Brain microvascular endothelial cell (primary cell): Measurements from ENCODE around the gene PLEKHO2.

Source experiments
- DNase-seq: peaks from one replicate; pipeline ENCODE4 v3.0.0-alpha.2; 2020
- H3K27ac ChIP-seq: fragments of 250-450 bp; sonication (Bioruptor Pico); 2 replicates; pipeline ENCODE4 v1.5.1; 2020; ENCODE audit warnings: mild to moderate bottlenecking, moderate library complexity
- H3K27me3 ChIP-seq: fragments of 250-450 bp; sonication (Bioruptor Pico); replicated peaks from 2 replicates; pipeline ENCODE4 v1.5.1; 2020; ENCODE audit warnings: mild to moderate bottlenecking
- H3K36me3 ChIP-seq: fragments of 250-450 bp; sonication (Bioruptor Pico); replicated peaks from 2 replicates; pipeline ENCODE4 v1.5.1; 2020; ENCODE audit warnings: mild to moderate bottlenecking
- H3K4me3 ChIP-seq: 2 replicates; pipeline ENCODE4 v1.5.1; 2011; ENCODE audit warnings: low read depth, mild to moderate bottlenecking, control low read depth, low read length, moderate library complexity
- CTCF ChIP-seq: IDR thresholded peaks from 2 replicates; pipeline ENCODE4 v1.5.1; 2011; ENCODE audit warnings: low read depth, mild to moderate bottlenecking, moderate library complexity, low read length, control low read depth, inconsistent platforms; ENCODE audit errors: missing control alignments
- in situ Hi-C: cut with HindIII; loops from 2 replicates; pipeline ENCODE4 v1.10.0; 2017; ENCODE audit warnings: low sequenced_read_pairs, low pct_ligation_motif_present

Gene PLEKHO2

DNA sequence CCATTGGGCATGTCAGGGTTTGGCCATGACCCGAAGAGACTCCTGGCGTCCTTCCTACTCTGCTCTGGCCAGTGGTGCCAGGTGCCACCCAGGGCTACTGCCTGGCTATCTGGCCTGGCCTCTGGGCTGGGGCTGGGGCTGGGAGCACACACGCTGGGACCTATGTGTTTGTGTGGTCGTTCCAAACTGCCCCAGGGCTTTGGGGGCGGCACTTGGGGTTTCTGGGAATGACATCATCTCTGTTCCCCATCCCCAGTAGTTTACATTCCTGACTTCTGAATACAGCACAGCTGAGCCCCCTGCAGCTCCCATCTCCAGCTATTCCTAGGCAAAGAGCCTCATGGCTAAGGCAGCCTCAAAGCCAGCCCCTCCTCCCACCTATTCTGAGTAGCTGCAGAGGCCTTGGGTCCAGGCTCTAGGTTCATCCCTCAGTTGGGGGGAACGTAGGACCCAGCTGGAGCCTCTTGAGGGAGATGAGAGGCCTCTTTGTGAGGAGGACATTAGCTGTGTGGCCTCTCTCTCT, 24.3 kb downstream of the PLEKHO2 start:
- no peak overlapping the region for H3K4me3 ChIP-seq
- TF ChIP-seq CTCF: no peak
- in situ Hi-C loops: no loop called here
- peak; percentile 80 for DNase-seq
- peak overlapping the region; percentile 61 for H3K27ac ChIP-seq
- peaks cover 30% of the 10 kb centered on the region for H3K36me3 ChIP-seq
- H3K27me3 ChIP-seq: no peaks in the 10 kb centered on the region

GRCh38 chr15:64869501-64869900, 27.8 kb downstream of the PLEKHO2 start:
- Histone ChIP-seq H3K27ac (no peak overlapping the region), H3K4me3 (no peak overlapping the region), H3K27me3 (no peaks in the 10 kb centered on the region), H3K36me3 (peaks cover 21% of the 10 kb centered on the region)
- DNase-seq: no peak
- no peak for TF ChIP-seq CTCF
- in situ Hi-C loops: no loop called here

- H3K27ac ChIP-seq: no peak overlapping the region
Measured at GRCh38 chr15:64870353-64870752, 28.6 kb downstream of the PLEKHO2 start.

DNA sequence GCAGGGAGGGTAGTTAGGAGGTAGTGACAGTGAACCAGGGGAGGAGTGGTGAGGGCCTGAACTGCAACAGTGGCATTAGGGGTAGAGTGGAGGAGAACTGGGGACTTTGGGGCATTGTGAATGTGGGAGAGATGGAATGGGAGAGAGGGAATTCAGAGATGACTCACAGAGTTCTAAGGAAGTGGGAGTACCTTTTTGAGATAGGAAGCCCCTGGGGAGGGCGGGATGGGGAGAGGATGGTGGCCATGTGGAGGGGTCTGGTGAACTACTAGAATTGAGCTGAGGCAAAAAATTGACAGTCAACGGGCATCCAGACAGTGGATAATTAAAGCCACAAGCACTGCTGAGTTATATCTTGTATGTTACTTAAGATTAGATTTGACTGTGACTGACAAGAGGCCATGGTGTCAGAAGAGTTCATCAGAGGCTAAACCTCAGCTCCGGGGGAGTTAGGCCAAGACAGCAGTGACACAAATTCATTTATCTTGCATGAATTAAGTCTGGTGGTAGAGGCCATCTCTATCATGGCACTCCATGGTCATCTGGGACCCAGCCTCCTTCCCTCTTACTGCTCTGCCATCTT, 34.0 kb downstream of the PLEKHO2 start:
- no peak for TF ChIP-seq CTCF
- in situ Hi-C loops: no loop called here
- Histone ChIP-seq H3K27ac (no peak overlapping the region), H3K27me3 (no peaks in the 10 kb centered on the region), H3K4me3 (no peak overlapping the region), H3K36me3 (no peaks in the 10 kb centered on the region)
- DNase-seq: no peak

More at GRCh38 chr15:64870353-64870752, 28.6 kb downstream of the PLEKHO2 start:
- in situ Hi-C loops: no loop called here
- Histone ChIP-seq H3K36me3 (peaks cover 15% of the 10 kb centered on the region), H3K4me3 (no peak overlapping the region), H3K27me3 (no peaks in the 10 kb centered on the region)
- no peak for TF ChIP-seq CTCF
- DNase-seq: no peak

- no peak overlapping the region for H3K27ac ChIP-seq
- in situ Hi-C loops: no loop called here
- no peaks in the 10 kb centered on the region for H3K36me3 ChIP-seq
- no peak for DNase-seq
- no peak overlapping the region for H3K4me3 ChIP-seq
- no peak for TF ChIP-seq CTCF
- no peaks in the 10 kb centered on the region for H3K27me3 ChIP-seq
Measured at GRCh38 chr15:64877435-64877834, 35.7 kb downstream of the PLEKHO2 start.

DNA sequence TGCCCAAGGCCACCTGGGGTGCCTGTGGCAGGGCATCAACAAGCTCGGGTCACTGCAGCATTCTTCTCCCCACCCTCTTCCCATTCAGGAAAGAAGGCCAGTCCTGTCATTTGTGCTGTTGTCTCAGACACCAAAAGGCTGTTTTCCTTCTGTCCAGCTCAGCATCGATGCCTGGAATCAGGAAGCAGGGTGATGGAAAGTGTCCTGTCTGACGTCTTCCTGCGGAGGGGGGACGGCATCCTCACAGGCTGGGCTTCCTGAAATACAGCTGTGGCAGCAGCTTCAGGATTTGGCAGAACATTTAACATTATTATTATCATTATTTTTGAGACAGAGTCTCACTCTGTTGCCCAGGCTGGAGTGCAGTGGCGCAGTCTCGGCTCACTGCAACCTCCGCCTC, 37.0 kb downstream of the PLEKHO2 start:
- DNase-seq: no peak
- H3K27ac ChIP-seq: no peak overlapping the region
- in situ Hi-C loops: no loop called here
- H3K36me3 ChIP-seq: no peaks in the 10 kb centered on the region
- TF ChIP-seq CTCF: no peak
- H3K4me3 ChIP-seq: no peak overlapping the region
- H3K27me3 ChIP-seq: no peaks in the 10 kb centered on the region
